Body of pancreas (tissue), 4 donors: Measurements from ENCODE around the gene NCAN. TPM values are rescaled to one million over a fixed set of nuclear protein-coding genes. Genes with fewer than 3 reads are reported as not detected.

Source experiments
- ATAC-seq: fragments of 150-250 bp; one replicate; pipeline ENCODE4 v1.9.1; 2016
- DNase-seq, 4 donors: peaks; one replicate each; pipeline ENCODE4 v3.0.0-alpha.2; 2019
- H3K27ac ChIP-seq, 4 donors: fragments of 200-600 bp; sonication (generic); 1 replicate in 3 of 4; 2 replicates in 1 of 4; pipeline versions ENCODE4 v1.5.1 to v1.6.1; 2016 to 2019; ENCODE audit warnings: mild to moderate bottlenecking in 1 of 4, mixed read lengths in 1 of 4, moderate library complexity in 1 of 4
- H3K27me3 ChIP-seq, 2 donors: fragments of 200-600 bp; sonication (generic); one replicate each; pipeline ENCODE4 v1.6.0; 2016; ENCODE audit warnings: mild to moderate bottlenecking in 1 of 2
- H3K36me3 ChIP-seq, 2 donors: fragments of 200-600 bp; sonication (generic); replicated peaks in 1 of 2; 2 replicates each; pipeline ENCODE4 v1.5.1; 2016; ENCODE audit warnings: low read depth in 2 of 2; ENCODE audit not compliant: insufficient read depth in 1 of 2
- H3K4me1 ChIP-seq: fragments of 200-600 bp; sonication (generic); one replicate; pipeline ENCODE4 v1.6.0; 2016
- H3K4me3 ChIP-seq, 2 donors: fragments of 200-600 bp; sonication (generic); 1 replicate in 1 of 2; 2 replicates in 1 of 2; pipeline ENCODE4 v1.5.1; 2016 to 2019
- H3K9me3 ChIP-seq, 3 donors: fragments of 200-600 bp; sonication (generic); 1 replicate in 2 of 3; 2 replicates in 1 of 3; pipeline ENCODE4 v1.5.1; 2016
- POLR2A ChIP-seq, 3 donors: fragments of 450-650 bp; IDR thresholded peaks; one replicate each; pipeline ENCODE4 v1.6.1; 2016; ENCODE audit warnings: antibody characterized with exemption in 3 of 3, mild to moderate bottlenecking in 2 of 3
- WGBS, 2 donors: methylation state at CpG; one replicate each; pipeline ENCODE4 v1.1.5; 2017; 5-methylcytosine and 5-hydroxymethylcytosine counted together
- intact Hi-C: fragments of 100-400 bp; cut with DNase I; formaldehyde crosslinking; loops from one replicate; pipeline ENCODE4 v1.15.1; 2023
- total RNA-seq, 2 donors: library from RNA; depleted of rRNA; stranded (reverse); fragments of >200 nt; gene quantifications; one replicate each; pipeline ENCODE4 v1.1.0, GENCODE V29; 2016
- TF ChIP-seq, protein P1 (sequence below), 7 experiments: fragments of 450-650 bp in 4 of 7; fragments of 200-600 bp in 3 of 7; sonication (generic) in 3 of 7; IDR thresholded peaks; one replicate each; pipeline ENCODE4 v1.5.1; 2016 to 2019; ENCODE audit warnings: antibody characterized with exemption in 7 of 7

Gene NCAN
- total RNA-seq, 2 donors from 2014 or later, result not detected

DNA sequence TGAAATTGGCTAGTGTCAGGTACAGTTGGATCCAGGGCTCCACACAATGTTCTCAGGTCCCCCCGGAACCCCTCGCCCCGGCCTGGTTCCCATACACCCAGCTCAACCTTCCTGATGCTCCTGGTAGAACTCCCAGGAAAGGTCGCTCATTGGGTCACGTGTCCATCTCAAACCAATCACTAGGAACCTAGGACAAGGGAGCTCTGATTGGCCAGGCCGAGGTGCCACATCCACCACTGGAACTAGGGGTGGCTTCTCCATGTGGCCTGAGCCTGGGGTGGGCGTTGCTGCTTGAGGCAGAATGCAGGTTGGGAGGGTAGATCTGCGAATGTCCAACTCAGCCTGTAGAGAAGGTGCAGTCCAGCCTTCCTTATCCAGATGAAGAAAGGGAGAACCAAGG, 34.8 kb upstream of the NCAN start:
- DNase-seq, result no peak
- H3K27ac ChIP-seq, result no peak overlapping the region
- intact Hi-C loops, result no loop called here
- WGBS, 2 donors, result 93 to 96% methylated on average over 4 to 8 of the region's 8 CpGs
- H3K4me3 ChIP-seq, result no peak overlapping the region
- no peaks in the 10 kb centered on the region for H3K4me1 ChIP-seq
- no peak for ATAC-seq
- TF ChIP-seq, protein P1, sequence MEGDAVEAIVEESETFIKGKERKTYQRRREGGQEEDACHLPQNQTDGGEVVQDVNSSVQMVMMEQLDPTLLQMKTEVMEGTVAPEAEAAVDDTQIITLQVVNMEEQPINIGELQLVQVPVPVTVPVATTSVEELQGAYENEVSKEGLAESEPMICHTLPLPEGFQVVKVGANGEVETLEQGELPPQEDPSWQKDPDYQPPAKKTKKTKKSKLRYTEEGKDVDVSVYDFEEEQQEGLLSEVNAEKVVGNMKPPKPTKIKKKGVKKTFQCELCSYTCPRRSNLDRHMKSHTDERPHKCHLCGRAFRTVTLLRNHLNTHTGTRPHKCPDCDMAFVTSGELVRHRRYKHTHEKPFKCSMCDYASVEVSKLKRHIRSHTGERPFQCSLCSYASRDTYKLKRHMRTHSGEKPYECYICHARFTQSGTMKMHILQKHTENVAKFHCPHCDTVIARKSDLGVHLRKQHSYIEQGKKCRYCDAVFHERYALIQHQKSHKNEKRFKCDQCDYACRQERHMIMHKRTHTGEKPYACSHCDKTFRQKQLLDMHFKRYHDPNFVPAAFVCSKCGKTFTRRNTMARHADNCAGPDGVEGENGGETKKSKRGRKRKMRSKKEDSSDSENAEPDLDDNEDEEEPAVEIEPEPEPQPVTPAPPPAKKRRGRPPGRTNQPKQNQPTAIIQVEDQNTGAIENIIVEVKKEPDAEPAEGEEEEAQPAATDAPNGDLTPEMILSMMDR (IDR thresholded peaks at IDR 0.05), result no peak
- TF ChIP-seq POLR2A (IDR thresholded peaks at IDR 0.05), result no peak
- no peaks in the 10 kb centered on the region for H3K36me3 ChIP-seq
- H3K27me3 ChIP-seq, result no peaks in the 10 kb centered on the region
- H3K9me3 ChIP-seq, result no peaks in the 10 kb centered on the region

DNA sequence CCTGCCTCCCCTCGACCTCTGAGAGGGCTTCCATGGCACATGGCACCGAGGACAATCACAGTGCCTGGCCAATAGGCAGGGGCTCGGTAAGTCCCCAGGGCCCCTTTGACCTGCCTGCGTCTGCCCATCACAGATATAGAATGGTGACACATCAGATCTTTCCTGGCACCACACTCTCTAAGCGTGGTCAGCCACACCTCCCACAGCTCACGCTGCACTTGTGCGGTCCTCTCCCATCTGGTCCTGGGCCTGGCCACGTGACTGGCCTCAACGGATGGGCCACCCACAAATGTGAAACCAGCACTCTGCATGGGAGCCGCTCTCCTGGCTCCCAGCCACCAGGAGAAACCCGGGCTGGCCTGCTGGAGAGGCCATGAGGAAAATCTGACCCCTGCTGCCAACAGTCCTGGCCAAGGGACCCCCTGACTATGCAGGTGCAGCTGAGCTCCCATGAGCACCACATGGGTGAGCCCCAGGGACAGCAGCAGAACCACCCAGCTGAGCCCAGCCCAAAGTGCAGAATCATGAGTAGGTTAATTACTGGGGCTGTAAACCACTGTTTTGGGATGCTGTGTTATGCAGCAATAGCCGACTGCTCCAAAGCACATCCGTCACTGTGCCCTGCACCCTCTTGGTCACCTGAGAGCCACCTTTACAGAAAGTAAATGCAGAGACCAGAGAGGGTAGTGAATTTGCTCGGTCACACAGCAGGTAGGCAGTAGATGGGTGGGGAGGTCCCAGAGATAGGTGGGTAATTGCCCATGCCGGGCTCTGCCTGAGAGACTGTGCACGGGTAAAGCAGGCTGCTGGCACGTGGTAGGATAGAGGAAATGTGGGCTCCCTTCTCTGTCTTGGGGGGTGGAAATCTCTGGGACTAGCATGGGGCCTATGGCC, 32.0 kb upstream of the NCAN start:
- ATAC-seq, result no peak
- Histone ChIP-seq H3K27ac (no peak overlapping the region), H3K4me3 (no peak overlapping the region), H3K36me3 (peaks cover 0 to 5% of the 10 kb centered on the region in 2 donors), H3K9me3 (no peaks in the 10 kb centered on the region), H3K27me3 (no peaks in the 10 kb centered on the region), H3K4me1 (no peaks in the 10 kb centered on the region)
- WGBS, 2 donors, result 95 to 100% methylated on average over 6 to 17 of the region's 17 CpGs
- TF ChIP-seq, protein P1 (IDR thresholded peaks at IDR 0.05), result no peak
- TF ChIP-seq POLR2A (IDR thresholded peaks at IDR 0.05), result no peak
- no peak for DNase-seq
- intact Hi-C loops, result no loop called here

DNA sequence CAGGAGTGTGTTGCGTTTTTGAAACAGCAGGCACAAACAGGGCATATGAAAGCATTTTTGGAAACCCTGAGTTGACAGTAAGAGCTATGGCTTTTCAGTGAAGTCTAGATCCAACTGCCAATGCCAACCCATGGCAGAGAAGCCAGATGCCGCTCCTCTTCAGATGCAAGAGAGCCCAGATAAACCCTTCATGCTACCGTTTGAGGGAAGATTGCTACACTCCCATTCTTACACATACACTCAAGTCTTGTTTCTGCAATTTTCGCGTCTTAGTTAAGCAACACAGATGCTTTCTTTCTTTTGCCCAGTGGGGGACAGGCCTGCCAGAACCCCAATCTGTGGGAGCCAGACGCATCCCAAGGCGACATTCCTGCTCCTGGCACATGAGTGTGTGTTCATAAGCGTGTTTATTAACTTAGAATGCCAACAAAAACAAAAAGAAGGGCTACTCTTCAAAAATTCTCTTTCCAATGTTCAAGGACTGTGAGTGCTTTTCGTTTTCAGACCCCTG, 30.2 kb upstream of the NCAN start:
- no peaks in the 10 kb centered on the region for H3K9me3 ChIP-seq
- DNase-seq, result no peak
- 88 to 94% methylated on average over 9 of the region's 9 CpGs for WGBS, 2 donors
- intact Hi-C loops, result no loop called here
- H3K27me3 ChIP-seq, result no peaks in the 10 kb centered on the region
- H3K4me3 ChIP-seq, result no peak overlapping the region
- H3K4me1 ChIP-seq, result no peaks in the 10 kb centered on the region
- peaks cover 0 to 5% of the 10 kb centered on the region in 2 donors for H3K36me3 ChIP-seq
- H3K27ac ChIP-seq, result no peak overlapping the region
- no peak for ATAC-seq
- TF ChIP-seq POLR2A (IDR thresholded peaks at IDR 0.05), result no peak
- TF ChIP-seq, protein P1 (IDR thresholded peaks at IDR 0.05), result no peak

DNA sequence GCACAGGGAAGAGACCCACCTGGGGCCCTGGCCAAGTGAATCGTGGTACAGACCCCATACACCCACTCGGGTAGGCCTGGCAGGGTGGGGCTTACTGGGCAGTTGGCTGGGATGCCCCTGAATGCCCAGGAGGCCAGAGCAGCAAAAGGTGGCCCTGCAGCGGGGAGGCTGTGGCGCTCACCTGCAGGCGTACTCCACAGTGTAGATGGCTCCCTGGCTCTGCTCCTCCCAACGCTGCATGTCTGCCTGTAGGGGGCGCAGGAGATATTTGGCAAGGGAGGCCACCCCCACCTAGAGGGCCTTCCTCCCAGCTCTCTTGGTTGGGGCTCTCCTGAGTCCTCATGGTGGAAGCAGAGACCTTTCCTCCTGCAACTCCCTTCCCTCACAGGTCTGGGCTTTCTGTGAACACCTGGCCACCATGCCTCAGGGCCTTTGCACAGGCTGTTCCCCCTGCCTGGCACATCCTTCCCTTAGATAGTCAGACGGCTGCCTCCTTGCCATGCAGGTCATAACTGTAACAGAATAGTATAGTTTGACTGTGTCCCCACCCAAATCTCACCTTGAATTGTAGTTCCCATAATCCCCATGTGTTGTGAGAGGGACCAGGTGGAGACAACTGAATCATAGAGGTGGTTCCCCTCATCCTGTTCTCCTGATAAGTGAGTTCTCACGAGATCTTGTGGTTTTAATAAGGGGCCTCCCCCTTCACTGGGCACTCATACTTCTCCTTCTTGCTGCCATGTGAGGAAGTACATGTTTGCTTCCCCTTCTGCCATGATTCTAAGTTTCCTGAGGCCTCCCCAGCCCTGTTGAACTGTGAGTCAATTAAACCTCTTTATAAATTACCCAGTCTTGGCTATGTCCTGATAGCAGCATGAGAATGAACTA, 25.7 kb upstream of the NCAN start:
- Histone ChIP-seq H3K4me1 (peaks cover 21% of the 10 kb centered on the region), H3K4me3 (no peak overlapping the region), H3K36me3 (peaks cover 0 to 5% of the 10 kb centered on the region in 2 donors), H3K9me3 (no peaks in the 10 kb centered on the region), H3K27ac (no peak overlapping the region), H3K27me3 (no peaks in the 10 kb centered on the region)
- intact Hi-C loops, result no loop called here
- DNase-seq (peak in 3 of 4 donors; percentile 24 to 30 (median 24)), ATAC-seq (peak; percentile 43)
- WGBS, 2 donors, result 46 to 56% methylated on average over 5 to 9 of the region's 9 CpGs
- no peak for TF ChIP-seq POLR2A (IDR thresholded peaks at IDR 0.05)
- TF ChIP-seq, protein P1 (IDR thresholded peaks at IDR 0.05), result peak; percentile 24 to 50 (median 37)
